Pons (tissue), 1 donor: ENCODE results near the gene CTCFL.
"Not testable (repeated sequence)": the region's sequence is repeated elsewhere in the genome, so short reads cannot be mapped to it uniquely, and the experiment has no call there.

Experiments
- DNase-seq: peaks from one replicate; pipeline ENCODE4 v3.0.0-alpha.2; 2016; ENCODE audit warnings: low spot score

CTCFL gene

GRCh38 chr20:57507477-57507876, 17.5 kb downstream of the CTCFL start:
- no peak for DNase-seq

- DNase-seq, result no peak
Observed at GRCh38 chr20:57505979-57506378, 19.0 kb downstream of the CTCFL start.

GRCh38 chr20:57504411-57504810, 20.5 kb downstream of the CTCFL start:
- no peak for DNase-seq

- DNase-seq, result peak; percentile 57
Observed at GRCh38 chr20:57503035-57503658, 21.8 kb downstream of the CTCFL start.

DNA sequence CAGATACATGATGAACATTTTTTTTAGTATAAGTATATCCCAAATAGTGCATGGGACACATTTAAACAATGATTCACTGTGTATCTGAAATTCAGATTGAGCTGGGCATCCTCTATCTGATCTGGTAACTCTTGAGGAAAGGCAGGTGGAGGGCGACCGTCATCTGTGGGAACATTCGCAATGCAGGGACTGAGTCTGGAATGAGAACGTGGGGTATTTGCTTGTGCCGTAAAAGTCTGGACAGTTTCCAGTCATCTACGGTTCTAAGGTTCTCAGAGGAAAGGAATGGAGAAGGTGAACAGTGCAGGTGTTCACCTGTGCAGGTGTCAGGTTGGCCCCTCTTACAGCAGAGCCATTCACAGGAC, 22.6 kb downstream of the CTCFL start:
- DNase-seq, result no peak

DNA sequence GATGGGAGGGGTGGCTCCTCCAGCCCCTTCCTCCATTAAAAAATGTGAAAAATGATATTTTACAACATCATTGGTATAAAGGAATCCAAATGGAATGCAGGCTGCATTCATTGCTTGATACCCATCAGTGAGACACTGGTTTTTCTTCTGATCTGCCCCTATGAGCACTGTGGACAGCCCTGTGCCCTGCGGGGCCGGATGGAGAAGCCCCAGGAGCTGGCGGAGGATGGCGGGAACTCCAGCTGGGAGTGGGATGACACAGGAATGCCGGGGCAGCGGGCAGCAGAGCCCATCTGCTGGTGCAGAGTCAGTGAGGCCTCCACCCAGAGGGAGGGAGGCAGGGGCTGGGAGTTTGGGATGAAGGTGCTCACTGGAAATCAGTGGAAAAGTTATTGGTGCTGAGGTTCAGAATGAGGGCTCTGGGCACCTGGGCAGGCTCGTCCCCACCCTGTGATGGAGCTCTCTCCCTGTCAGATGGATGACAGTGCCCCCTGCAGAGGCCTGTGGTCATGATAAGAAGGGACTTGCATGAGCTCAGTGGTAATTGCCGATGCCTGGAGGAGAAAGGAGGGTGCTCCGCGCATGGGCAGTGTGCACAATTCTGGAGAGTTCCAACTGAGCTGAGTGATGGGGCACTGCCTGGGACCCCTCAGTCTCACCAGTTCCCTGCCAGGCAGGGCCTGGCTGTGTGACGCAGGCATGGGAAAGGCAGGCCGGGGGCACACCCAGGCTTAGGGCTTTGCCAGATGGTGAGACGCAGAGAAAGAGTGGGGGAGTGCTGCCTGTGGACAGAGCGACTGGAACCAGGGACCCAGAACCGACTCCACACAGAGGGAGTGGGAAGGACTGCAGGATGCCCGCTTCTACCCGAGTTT, 23.2 kb downstream of the CTCFL start:
- no peak for DNase-seq

GRCh38 chr20:57500962-57501361, 24.0 kb downstream of the CTCFL start:
- DNase-seq, result no peak

DNA sequence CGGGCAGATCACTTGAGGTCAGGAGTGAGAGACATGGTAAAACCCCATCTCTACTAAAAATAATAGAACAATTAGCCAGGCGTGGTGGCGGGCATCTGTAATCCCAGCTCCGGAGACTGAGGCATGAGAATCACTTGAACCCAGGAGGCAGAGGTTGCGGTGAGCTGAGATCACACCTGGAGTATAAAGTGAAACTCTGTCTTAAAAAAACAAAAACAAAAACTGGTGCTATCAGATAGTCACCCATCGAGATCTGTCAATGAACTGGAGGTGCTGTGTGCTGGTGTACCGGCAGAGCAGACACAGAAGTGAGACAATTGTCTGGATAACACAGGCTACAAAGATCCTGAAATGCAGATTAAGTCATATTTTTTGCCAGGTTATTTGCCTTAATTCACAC, 24.7 kb downstream of the CTCFL start:
- DNase-seq, result no peak

GRCh38 chr20:57499676-57500075, 25.3 kb downstream of the CTCFL start:
- no peak for DNase-seq

DNA sequence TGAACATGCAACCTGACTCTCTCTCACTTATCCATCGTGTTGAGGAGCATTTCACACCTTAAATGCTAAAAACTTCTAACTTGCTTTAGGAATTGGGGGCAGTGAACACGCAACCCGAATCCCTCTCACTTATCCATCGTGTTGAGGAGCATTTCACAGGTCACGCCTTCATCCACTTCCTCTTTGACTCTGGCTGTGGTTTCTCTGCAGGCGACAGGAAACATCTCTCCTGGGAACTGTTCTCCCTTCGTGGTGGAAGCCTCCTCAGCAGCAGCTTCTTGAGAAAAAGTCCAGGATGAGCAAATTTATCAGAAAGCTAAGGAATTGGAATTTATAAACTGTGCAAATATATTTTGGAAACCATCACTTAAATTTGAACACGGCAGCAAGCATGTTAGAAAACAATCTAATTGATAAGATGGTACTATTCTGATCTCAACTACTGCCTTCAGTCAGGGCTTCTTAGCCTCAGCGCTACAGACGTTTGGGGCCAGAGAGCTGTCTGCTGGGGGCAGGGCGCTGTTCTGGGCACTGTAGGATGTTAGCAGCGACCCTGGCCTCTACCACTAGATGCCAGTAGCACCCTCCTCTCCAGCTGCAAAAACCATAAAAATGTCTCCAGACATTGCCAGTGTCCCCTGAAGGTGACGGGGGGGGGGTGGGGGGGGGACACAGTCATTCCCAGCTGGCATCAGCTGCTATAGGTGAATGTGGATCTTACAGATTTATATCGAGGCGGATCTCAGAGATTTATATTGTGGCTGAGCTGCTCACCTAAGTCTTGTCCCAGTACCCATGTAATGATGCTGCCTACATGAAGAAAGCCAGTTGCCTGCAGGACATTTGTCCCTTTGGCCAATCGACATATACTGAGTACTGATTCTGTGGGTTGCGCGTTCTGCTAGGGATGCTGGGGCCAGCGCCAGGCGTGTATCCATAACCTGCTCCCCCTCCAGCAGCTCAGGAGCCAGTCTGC, 26.2 kb downstream of the CTCFL start:
- peak; percentile 31 for DNase-seq

DNA sequence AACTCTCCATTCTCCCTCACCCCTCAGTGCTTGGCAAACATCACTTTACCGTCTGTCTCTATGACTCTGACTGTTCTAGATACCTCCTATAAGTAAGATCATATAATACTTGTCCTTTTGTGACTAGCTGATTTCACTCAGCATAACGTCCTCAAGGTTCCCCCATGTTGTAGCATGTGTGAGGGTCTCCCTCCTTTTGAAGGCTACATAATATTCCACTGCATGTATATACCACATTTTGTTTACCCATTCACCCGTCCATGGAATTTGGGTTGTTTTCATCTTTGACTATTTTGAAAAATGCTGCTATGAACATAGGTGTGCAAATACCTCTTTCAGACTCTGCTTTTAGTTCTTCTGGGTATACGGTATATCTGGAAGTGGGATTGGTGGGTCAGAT, 28.3 kb downstream of the CTCFL start:
- no peak for DNase-seq

- no peak for DNase-seq
Observed at GRCh38 chr20:57495978-57496377, 29.0 kb downstream of the CTCFL start.

DNA sequence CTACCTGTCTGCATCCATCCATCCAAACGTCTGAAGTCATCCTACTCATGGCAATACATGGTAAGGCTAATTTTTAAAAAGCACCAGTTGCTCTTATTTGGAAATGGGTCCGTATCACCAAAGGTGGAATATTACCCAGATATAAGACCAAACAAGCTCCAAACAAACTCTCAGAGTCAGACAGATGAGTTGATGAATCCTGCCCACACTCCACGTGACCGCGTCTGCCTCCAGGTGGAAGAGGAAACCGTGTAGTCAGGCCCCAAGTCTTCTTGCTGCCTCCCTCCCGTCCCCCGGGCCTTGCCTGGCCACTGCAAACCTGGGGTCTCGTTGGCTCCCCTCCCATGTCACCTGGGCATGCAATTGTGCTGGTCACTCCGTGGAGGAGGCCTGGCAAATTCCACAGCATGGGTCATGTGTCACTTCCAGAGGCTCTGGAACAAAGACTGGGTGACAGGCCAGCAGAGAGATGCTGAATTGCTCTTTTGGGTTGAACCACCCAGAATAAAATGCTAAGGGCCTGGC, 31.8 kb downstream of the CTCFL start:
- DNase-seq, result no peak

DNA sequence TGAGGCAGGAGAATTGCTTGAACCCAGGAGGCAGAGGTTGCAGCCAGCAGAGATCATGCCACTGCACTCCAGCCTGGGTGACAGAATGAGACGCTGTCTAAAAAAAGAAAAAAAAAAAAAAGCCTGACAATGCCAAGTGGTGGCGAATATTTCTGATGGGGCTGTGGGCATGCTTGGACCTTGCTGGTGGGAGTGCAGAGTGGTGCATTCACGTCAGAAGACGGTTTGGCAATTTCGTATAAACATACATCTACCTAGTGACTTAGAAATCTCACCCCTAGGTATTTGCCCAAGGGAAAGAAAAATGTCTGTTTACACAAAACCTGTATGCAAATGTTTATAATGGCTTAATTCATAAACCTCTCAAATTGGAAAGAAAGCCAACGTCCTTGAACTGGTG, 33.6 kb downstream of the CTCFL start:
- no peak for DNase-seq

DNA sequence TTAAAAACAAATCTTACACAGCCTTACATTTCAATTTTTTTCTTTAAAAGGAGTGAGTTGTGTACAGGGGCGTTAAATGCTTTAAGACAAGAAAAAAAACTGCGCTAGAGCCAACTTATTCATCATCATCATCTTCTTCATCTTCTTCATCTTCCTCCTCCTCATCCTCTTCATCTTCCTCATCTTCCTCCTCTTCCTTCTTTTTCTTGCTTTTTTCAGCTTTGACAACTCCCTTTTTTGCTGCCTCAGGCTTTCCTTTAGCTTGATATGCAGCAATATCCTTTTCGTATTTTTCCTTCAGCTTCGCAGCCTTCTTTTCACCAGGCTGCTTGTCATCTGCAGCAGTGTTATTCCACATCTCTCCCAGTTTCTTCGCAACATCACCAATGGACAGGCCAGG, 36.7 kb downstream of the CTCFL start:
- not testable (repeated sequence) for DNase-seq

DNA sequence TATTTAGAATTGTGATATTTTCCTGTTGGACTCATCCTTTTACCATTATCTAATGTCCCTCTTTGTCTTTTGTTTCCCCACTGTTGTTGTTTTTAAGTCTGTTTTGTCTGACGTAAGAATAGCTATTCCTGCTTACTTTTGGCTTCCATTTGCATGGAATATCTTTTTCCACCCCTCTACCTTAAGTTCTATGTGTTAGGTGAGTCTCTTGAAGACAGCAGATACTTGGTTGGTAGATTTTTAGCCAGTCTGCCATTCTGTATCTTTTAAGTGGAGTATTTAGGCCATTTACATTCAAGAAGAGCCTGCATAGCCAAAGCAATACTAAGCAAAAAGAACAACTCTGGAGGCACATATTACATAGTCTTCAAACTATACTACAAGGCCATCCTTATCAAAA, 39.2 kb downstream of the CTCFL start:
- no peak for DNase-seq

DNA sequence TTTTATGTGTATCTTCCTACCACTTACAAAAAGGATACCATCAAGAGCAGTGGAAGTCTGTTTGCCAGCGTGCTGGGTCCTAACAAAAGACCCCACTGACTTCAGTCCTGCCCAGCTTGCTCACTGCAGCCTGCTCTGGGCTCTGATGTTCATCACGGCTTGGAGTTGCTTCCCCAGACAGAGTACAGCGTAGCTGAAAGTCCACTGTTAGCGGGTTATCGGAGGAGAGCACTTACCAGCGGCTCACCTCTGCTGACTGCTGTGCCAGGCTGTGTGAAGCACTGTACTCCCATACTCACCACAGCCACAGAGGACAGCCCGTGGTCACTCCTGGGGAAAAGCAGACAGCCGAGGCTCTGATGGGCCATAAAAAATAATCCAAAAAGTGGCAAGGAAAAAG, 40.2 kb downstream of the CTCFL start:
- no peak for DNase-seq

DNA sequence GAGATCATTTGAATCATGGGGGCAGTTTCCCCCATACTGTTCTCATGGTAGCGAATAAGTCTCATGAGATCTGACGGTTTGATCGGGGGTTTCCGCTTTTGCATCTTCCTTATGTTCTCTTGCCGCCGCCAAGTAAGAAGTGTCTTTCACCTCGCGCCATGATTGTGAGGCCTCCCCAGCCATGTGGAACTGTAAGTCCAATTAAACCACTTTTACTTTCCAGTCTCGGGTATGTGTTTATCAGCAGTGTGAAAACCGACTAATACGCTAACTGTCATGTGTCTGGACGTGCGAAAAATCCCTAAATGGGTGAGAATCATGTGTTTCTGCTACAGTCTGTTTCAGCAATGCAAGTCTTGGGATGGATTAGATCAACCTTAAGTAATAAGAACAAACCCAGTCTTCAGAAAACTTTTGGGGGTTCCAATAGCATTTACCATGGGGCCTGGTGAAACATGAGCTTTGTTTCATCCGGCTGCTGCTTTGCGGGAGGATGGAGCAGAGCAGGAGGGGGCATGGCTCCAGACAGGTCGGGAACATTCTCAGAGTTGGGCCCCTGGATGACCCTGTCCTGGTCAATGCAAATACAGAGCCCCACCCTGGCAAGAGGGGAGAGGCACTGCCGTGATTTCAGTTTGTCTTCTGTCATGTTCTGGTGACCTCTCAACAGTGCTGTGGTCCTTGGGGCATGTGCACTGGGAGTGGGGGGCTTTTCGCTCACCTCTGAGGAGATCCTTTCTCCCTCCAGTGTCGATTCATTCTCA, 41.5 kb downstream of the CTCFL start:
- DNase-seq, result no peak

GRCh38 chr20:57482796-57483195, 42.1 kb downstream of the CTCFL start:
- no peak for DNase-seq

GRCh38 chr20:57482148-57482547, 42.8 kb downstream of the CTCFL start:
- DNase-seq, result no peak

GRCh38 chr20:57481281-57481711, 43.6 kb downstream of the CTCFL start:
- DNase-seq, result no peak
